ENCODE data around the gene AGBL2.

The AGBL2 gene

DNA sequence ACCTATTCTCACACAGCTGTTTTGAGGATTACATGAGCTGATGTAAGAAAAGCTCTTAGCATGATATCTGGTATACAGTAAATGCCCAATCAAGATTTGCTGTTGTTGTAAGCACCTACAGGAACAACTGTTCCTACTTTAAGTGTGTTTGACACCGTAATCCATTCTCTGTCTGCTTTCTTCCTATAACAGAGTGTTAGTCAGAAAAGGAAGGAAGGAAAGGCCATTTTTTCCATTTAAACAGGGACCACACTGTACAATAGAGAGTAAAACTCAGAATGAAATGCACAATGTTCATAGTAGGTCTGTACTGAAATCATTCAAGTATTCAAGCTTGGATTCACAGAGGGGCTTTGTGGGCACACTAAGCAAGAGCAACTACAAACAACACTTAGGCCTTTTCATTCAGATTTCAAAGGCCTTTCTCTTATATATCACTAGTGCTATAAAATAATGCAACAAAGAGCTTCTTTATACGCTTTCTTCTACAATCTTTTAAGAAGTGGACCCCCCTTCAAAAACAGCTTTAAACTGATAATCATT lies 94.3 kb downstream of the AGBL2 start:
- no peak for DNase-seq

DNA sequence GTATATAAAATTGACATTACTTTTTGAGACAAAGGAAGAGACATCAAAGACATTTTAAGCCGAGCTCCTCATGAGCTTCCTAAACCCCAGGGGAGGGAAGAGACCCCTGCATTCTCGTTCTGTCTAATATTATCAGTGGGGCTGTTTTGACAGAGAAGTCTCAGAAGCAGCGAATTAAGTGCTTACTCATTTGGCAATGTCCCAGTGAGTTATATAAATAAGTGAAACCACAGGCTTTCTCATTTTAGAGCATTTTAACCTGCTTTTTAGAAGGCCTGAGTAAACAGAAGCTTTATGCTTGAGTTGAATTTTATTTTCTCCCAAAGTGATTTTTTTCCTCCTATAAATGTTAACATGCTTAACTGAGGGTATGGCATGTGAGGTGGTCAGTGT lies 97.8 kb downstream of the AGBL2 start:
- no peak for DNase-seq

DNA sequence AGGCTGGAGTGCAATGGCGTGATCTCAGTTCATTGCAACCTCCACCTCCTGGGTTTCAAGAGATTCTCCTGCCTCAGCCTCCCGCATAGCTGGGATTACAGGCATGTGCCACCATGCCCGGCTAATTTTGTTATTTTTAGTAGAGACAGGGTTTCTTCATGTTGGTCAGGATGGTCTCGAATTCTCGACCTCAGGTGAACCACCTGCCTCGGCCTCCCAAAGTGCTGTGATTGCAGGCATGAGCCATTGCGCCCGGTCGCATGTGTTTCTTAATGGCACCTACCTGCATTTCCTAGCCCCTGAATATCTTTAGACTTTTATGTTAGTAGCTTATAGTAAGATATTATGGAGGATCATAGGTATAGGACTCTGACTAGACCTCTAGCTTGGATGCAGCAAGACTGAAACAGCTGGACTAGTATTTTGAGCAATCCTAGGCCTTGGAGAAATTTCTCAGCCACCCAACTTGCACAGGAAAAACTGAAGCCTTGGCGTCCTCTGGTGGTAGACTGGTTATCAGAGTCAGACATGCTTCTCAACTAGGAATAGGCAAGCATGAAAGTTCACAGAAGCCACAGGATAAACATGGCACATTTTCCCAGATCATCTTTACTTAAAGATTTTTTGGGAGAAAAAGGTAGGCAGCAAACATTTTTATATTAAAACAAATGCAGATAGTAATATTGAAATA lies 98.3 kb downstream of the AGBL2 start:
- peak; percentile 19 for DNase-seq

DNA sequence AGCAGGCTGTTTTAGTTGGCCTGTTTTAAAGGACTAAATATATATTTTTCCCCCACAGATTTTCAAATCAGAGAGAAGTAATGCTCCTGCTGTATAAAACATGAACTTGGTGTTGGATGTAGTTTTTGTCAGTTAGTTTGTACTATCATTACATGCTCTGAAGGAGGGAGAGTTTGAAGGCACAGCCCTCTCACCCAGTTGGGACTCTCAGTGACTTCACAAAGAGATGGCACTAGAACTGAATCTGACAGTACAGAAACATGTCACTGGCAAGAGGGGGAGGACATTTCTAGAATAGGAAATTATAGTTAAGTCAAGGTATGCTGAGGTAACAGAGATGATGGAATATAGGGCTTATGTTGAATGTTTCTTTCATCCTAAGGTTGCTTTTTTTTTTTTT lies 99.9 kb downstream of the AGBL2 start:
- no peak for DNase-seq

DNA sequence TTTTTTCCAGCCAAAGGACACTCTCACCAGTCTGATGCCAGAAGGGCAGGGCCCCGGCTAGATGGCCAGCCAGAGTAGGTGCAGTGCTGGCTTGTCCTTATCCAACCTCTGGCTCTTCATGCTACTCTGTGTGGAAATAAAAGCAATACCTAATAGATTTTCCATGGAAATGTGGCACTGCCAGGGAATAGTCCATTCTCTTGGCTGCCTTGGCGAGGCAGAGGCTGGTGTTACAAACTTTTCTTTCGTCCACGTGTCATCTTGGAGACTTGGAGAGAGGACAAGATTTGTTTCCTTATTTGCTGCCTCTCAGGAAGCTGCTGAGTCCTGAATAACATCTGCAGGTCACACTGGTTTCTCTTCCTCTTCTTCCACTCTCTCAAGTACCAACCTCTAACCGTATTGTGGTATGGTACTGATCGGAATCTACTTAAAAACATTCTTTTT lies 103.8 kb downstream of the AGBL2 start:
- no peak for DNase-seq

DNA sequence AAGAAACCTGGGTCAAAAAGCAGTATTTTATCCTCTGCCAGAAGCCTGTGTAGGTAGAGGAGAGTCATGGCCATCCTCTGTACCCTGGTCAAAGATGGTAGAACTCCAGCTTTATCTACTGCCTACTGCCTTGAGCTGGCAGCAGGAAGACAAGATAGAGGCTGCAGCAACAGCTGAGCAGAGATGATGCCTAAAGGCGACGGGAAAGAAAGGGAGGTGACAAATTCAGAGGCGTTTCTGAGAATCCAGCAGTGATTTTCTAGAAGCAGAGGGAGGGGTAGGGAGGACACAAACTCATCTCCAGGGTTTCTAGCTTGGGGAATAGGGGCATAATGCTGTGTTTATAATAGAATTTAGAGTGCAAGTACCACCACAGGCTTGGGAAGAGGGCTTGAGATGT lies 105.5 kb downstream of the AGBL2 start:
- no peak for DNase-seq

Data from stimulated activated CD4-positive, alpha-beta T cell treated with anti-CD3 and anti-CD28 coated beads, Interleukin-15, amount 100 ng/mL, for 24 hours (primary cell).